Gastroesophageal sphincter (tissue), 3 donors: ENCODE data around the gene SLC7A1.

ENCODE experiments used
- CTCF ChIP-seq, 4 experiments: fragments of 200-600 bp in 2 of 4; fragments of 450-650 bp in 2 of 4; sonication (generic) in 1 of 4; IDR thresholded peaks; one replicate each; pipeline ENCODE4 v1.5.1; 2017 to 2019; ENCODE audit warnings: antibody characterized with exemption in 4 of 4, mild to moderate bottlenecking in 2 of 4, moderate library complexity in 2 of 4
- POLR2A ChIP-seq, 2 donors: fragments of 450-650 bp; IDR thresholded peaks; one replicate each; pipeline ENCODE4 v1.6.1; 2017; ENCODE audit warnings: antibody characterized with exemption in 2 of 2, mild to moderate bottlenecking in 2 of 2, moderate library complexity in 1 of 2

GRCh38 chr13:29516012-29516411, 79.5 kb downstream of the SLC7A1 start:
- TF ChIP-seq CTCF (IDR thresholded peaks at IDR 0.05) (no peak), POLR2A (IDR thresholded peaks at IDR 0.05) (no peak)
